ENCODE measurements around the gene KLF7. TPM values are rescaled to one million over a fixed set of nuclear protein-coding genes. Genes with fewer than 3 reads are reported as not detected.

Gene KLF7
- total RNA-seq, 1 experiment from 2014 or later = 2.6 TPM

- DNase-seq (ENCODE audit: low spot score) = no peak
These were observed 72.9 kb downstream of the KLF7 start for GRCh38 chr2:207092818-207093217.

DNA sequence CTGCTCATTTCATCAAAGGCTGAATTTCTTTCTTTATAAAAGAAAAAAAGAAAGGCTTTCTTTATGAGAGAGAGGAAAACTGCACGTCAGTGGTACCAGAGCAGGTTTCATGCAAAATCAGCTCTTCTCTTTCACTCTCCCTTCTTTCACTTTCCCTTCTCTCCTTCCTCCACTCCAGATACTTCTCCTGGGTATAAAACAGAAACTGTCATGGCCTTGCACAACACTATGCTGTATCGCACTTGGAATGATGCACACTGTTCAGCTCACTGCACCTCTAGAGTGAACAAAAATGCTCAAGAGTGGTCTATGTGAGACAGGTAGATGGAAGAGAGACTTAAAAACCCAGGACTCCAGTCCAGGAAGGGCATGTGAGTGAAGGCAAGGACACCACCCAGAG lies 73.8 kb downstream of the KLF7 start:
- DNase-seq (ENCODE audit: low spot score) = no peak

- no peak for DNase-seq (ENCODE audit: low spot score)
These were observed 74.6 kb downstream of the KLF7 start for GRCh38 chr2:207091176-207091575.

GRCh38 chr2:207090389-207090788 lies 75.4 kb downstream of the KLF7 start:
- DNase-seq (ENCODE audit: low spot score) = no peak

DNA sequence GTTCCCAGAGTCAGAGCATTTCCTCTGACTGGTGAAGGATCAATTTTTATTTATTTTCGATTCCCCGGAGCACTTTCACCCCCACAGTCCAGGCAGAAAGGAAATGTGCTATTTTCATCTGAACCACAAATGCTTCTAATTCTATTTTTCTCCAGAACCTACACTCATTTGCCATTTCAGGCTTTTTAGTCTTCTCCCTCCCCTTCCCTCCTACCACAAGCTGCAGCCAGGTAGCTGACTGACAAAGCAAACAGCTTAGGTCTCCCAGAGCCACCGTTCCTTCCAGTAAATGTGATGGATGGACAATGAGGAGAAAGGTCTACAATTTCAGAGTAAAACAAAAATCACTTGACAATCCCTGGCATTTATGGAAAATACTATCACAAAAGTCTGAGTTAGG lies 76.9 kb downstream of the KLF7 start:
- no peak for DNase-seq (ENCODE audit: low spot score)

DNA sequence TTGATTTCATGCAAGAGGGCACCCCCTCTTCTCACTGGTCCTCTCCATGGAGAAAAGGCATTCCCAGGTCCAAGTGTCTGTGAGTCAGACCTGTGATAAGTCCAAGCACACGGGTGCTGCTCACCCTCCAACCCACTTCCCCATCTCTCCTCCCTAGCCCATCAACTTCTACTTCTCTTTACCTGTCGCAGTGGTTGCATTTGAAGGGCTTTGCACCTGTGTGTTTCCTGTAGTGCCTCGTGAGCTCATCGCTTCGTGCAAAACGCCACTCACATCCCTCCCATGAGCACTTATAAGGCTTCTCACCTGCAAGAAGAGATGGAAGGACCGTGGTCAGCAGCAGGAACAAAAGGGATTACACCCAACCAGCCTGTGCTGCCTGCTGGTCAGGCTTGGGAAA lies 77.5 kb downstream of the KLF7 start:
- DNase-seq (ENCODE audit: low spot score) = no peak

GRCh38 chr2:207087046-207087902 lies 78.5 kb downstream of the KLF7 start:
- DNase-seq (ENCODE audit: low spot score) = no peak

GRCh38 chr2:207086136-207086535 lies 79.6 kb downstream of the KLF7 start:
- DNase-seq (ENCODE audit: low spot score) = no peak

DNA sequence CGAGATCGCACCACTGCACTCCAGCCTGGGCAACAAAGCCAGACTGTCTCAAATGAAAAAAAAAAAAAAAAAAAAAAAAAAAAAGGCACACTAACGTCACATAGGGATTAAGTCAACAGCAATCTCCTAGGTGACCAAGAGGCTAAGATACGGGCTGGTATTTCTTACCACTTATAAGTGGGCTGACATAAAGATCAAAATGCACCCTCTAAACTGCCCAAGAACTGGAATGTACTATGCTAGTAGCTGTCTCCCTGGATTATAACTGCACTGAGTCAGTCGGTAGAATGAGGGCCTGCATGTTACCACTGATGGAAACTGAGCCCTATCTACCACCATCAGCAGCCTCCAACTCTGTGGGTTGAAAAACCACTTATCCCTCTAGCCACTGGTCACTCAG lies 80.6 kb downstream of the KLF7 start:
- no peak for DNase-seq (ENCODE audit: low spot score)

DNA sequence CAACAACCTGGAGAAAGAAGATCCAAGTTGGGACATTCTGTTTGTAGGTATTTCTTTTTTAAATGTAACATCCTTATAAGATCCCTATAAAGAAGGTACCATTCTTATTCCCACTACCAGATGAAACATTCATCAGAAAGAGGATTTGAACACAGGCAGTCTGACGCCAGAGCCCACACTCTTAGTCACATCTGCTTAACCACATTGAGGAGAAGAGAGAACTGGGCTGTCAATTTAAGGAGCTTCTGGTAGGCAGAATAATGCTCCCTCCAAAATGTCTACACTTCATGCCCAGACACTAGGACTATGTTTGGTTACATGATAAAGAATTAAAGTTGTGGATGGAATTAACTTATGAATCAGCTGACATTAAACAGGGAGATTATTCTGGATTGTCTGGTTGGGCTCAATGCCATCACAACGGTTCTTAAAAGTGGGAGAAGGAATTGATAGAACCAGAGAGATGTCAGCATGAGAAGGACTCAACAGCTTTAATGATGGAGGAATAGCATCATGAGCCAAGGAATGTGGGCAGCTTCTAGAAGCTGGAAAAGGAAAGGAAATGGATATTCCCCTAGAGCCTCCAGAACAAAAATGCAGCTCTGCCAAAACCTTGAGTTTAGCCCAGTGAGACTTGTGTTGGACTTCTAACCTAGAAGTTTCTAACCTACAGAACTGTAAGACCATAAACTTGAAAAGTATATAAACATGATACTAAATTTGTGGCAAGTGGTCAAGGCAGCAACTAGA lies 82.2 kb downstream of the KLF7 start:
- DNase-seq (ENCODE audit: low spot score) = no peak

DNA sequence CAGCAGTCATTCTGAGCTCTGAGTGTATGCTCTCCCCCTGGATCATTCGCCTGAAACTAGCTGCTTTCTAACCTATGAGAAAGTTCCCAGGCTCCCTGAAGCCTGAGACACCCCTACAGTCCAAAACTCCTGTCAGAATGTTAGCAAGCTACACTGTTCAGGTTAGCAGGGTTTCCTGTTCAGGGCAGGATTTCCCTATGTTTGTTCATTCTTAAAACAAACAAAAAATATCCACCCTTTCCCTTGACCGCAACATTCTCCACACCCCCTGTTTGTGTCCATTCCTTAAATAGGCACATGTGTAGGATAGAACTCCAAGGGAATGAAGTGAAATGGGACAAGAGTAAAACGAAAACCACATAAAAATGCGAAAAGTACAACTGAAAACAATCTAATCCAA lies 83.1 kb downstream of the KLF7 start:
- DNase-seq (ENCODE audit: low spot score) = no peak

DNA sequence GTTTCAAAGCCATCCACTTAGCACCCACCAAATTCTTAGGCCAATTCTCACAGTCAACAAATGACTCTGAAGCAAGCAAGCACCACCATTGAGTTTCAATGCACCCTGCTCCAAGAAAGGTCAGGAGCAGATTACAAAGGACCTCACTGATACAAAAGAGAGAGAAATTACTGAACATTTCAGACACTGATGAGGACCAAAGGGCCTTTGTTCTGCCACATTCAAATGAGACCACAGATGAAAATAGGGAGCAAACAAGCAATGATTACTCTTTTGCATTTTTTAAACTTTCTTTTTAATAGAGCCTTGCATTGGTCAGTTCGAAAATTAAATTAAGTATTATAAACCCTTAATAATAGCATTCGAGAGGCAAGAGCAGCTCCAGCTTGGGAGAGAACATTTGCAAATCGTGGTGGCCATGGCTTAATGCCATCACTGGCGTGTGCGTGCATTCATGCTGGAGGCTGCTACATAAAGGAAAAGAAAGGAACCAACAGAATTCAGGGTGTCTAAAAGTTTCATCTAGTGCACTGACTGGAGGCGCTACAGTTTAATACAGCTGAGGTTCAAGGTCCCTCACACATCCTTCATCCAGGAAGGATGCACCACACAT lies 87.5 kb downstream of the KLF7 start:
- no peak for DNase-seq (ENCODE audit: low spot score)

DNA sequence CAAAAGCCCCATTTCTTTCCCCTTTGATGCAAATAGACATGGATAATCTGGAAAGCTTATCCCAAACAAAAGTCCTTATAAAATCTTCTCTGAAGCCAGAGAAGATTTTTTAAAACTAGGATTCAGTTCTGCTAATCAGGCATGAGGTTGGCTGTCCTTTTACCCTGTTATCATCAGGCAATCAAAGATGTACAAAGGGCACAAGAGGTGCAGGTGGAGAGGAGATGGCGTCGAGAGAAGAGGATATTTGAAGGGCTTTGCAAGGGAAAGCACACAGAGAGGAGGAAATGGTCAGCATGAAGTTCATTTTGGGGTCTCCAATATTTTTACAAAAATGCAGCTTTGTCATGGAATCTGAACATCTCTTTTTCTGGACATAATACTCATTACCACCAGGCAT lies 88.5 kb downstream of the KLF7 start:
- no peak for DNase-seq (ENCODE audit: low spot score)

- no peak for DNase-seq (ENCODE audit: low spot score)
These were observed 90.3 kb downstream of the KLF7 start for GRCh38 chr2:207075456-207075855.

DNA sequence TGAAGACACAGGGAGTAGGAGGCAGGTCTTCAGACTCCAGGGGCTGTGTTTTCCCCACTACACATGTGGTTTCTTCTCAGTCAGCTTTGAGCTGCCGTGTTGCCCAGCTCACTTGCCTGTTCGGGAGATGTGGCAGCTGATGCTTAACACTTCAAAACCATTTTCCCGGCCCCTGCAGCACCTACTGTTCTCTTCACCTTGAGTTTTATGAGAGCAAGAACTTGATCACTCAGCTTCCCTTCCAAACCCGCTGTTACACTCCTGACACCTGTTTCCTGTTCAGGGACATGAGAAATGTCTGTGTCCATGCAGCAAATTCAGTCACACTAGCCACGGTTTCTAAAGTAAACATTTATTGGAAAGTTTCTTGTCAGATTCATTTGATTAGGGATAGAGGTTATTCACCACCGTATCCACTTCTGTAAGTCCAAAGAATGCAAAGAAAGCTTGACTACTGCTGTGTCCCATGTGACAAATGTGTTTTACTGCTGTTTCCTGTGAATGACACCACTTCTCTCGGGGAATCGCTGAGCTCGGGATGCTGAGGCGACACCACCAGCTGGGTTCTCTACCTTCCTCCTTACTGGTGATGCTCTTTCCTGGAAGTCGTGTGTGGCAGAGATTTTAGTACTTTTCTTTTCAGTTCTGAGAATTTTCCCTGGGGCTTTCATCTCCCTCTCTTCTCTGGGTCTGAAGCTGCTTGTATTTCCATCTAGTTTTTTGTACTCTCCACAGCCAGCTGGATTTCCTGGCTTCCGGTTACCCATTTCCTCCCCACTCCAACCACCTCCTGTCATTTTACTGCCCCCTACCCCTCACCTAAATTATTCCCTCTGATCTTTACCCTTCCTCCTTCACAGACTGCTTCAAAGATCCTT lies 91.7 kb downstream of the KLF7 start:
- DNase-seq (ENCODE audit: low spot score) = no peak

DNA sequence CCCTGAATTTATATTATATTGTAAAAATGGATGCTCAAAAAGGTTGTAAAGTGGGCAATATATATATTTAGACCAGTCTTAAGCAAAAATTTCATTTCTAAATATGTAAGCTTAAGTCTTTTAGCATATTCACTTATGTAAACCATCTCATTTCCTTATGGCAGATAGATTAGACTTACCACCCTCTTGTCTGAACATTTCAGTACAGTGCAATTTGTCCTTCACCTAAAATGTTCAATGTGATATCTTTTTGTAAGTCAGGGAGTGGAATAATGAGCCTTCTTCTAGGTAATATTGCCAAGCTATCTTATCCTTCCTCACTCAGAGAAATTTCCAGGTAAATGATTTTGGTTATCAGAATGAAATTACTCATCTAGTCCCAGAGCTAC lies 92.3 kb downstream of the KLF7 start:
- DNase-seq (ENCODE audit: low spot score) = no peak

DNA sequence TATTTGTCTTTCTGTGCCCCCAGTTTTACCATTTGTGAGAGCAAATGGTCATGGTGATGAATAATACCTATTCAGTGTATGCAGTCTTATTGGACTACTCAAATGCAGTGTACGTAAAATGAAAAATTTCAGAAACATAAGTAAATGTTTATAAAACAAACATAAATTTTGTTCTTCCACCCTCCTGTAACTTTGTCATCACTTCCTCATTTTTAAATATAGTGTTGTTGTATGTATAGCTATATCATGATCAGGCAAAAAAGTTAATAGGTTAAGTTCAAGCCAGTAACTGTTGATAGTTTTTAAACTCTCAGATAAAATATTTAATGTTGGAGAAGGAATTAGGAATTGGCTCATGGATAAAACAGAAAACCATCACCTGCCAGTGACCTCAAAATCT lies 93.2 kb downstream of the KLF7 start:
- DNase-seq (ENCODE audit: low spot score) = no peak

GRCh38 chr2:207071820-207072219 lies 93.9 kb downstream of the KLF7 start:
- DNase-seq (ENCODE audit: low spot score) = no peak

DNA sequence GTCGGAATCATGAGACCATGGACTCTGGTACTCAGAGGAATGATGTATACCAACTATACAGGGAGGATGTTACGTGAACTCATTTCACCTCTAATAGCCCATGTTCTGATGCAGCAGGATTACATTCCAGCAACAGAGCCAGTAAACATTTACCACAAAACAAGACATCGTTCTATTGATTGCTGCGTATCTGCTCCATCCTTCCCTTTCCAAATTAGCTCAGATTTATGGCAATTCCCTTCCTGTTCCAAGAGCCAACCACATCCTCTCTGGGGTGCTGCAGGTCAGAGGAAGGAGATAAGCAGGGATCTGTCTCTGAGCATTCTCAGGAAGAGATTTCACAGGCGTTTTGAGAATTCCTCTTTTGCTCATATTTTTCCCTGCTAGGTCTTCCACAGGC lies 98.3 kb downstream of the KLF7 start:
- DNase-seq (ENCODE audit: low spot score) = no peak

DNA sequence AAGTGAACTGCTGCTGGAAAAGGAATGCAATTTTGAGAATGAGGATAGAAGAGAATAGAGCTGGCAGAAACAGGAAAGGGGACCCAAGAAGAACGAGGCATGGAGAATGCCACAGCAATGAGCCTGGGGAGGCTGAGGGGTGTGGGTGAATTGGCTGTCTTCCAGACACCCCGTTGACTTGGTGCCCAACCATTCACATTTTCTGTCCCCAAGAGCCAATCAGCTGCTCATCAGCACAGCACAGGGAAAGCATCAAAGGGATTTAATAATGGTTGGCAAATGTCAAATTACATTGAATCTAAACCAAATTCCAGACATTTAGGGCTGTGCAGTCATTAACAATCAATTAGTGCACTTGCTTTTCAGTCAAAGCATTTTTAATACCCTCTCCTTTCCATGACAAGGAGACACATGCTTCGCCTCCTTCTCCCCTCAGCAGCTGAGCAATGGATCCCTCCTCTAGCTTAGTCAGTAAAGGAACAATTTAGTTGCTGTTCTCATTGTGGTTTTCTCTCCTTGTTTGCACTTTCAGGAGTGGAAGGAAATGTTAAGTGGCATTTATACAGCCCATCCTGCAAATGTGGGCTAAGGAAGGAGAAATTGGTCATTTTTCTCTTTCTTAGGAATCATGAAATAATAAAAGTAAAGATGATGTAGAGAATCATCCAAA lies 98.8 kb downstream of the KLF7 start:
- DNase-seq (ENCODE audit: low spot score) = no peak

- DNase-seq (ENCODE audit: low spot score) = no peak
These were observed 99.6 kb downstream of the KLF7 start for GRCh38 chr2:207066166-207066565.

All from H4 (cell line).